RWPE2 (cell line): ENCODE data around the gene EIF4G1.

ENCODE experiments used
- ATAC-seq: fragments of 200-7000 bp; cut with Tn5 transposase; 3 replicates; pipeline ENCODE4 v1.9.1; 2021; ENCODE audit warnings: low read depth
- DNase-seq: peaks from one replicate; pipeline ENCODE4 v3.0.0-alpha.2; 2020; ENCODE audit warnings: low spot score
- H3K27ac ChIP-seq: fragments of 450-650 bp; 2 replicates; pipeline ENCODE4 v1.5.1; 2017; ENCODE audit warnings: mild to moderate bottlenecking; ENCODE audit not compliant: poor library complexity, severe bottlenecking
- H3K27me3 ChIP-seq: fragments of 250-450 bp; sonication (Bioruptor Pico); 2 replicates; pipeline ENCODE4 v1.5.1; 2021; ENCODE audit warnings: mild to moderate bottlenecking, moderate library complexity; ENCODE audit not compliant: insufficient read depth, poor library complexity, severe bottlenecking
- H3K36me3 ChIP-seq: fragments of 250-450 bp; sonication (Bioruptor Pico); 2 replicates; pipeline ENCODE4 v1.5.1; 2020; ENCODE audit warnings: low read depth, mild to moderate bottlenecking, moderate library complexity
- H3K4me1 ChIP-seq: fragments of 250-450 bp; sonication (Bioruptor Pico); 2 replicates; pipeline ENCODE4 v1.5.1; 2021; ENCODE audit warnings: mild to moderate bottlenecking, moderate library complexity; ENCODE audit not compliant: insufficient read depth, poor library complexity, severe bottlenecking
- H3K4me3 ChIP-seq: fragments of 250-450 bp; sonication (Bioruptor Pico); 2 replicates; pipeline ENCODE4 v1.5.1; 2021; ENCODE audit warnings: mild to moderate bottlenecking, moderate library complexity; ENCODE audit not compliant: severe bottlenecking
- H3K9me3 ChIP-seq: fragments of 250-450 bp; sonication (Bioruptor Pico); 2 replicates; pipeline ENCODE4 v1.5.1; 2021; ENCODE audit warnings: mild to moderate bottlenecking, moderate library complexity; ENCODE audit not compliant: severe bottlenecking
- CTCF ChIP-seq: fragments of 450-650 bp; IDR thresholded peaks from one replicate; pipeline ENCODE4 v1.5.1; 2017; ENCODE audit warnings: mild to moderate bottlenecking, moderate library complexity; ENCODE audit not compliant: poor library complexity, severe bottlenecking

The EIF4G1 gene

DNA sequence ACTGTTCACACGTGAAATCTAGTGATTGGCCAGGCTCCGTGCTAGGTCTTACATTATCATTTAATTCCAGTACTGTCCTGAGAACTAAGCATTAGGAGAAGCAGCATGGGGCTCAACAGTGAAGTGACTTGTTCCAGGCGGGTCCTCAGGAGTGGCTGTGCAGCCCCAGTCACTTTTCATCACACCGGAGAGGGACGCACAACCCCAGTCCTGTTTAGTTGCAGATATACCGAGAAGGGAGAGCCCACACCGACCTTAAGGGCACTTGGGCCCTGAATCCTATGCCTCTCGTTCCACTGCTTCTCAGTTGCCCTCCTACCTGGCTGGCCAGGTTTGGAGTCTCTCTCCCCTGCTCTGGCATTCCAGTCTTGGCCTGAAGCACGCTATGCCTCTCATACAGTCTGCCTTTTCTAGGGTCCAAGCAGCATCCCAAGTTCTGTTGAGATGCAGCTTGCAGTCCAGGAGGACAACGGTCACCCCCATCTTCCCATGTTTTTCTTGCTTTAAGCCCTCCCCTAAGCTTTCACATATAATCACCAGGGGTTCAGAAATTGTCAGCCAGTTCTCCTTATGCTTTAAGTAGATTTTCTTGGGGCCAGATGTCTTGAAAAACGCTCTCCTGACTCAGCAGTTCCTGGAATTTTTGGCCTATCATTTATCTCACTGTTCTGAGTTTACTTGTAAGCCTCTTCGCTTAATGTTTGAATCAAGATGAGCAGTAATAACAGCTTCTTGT is 33.1 kb downstream of the EIF4G1 start:
- no peak for TF ChIP-seq CTCF
- Histone ChIP-seq H3K4me3 (no peak overlapping the region), H3K9me3 (no peaks in the 10 kb centered on the region), H3K36me3 (peaks cover 19% of the 10 kb centered on the region), H3K27ac (no peak overlapping the region), H3K4me1 (no peaks in the 10 kb centered on the region), H3K27me3 (no peaks in the 10 kb centered on the region)
- DNase-seq (no peak), ATAC-seq (no peak)

GRCh38 chr3:184348057-184348382 is 33.6 kb downstream of the EIF4G1 start:
- H3K9me3 ChIP-seq: no peaks in the 10 kb centered on the region
- H3K36me3 ChIP-seq: peaks cover 21% of the 10 kb centered on the region
- no peak overlapping the region for H3K27ac ChIP-seq
- DNase-seq: no peak
- no peak for ATAC-seq
- no peak for TF ChIP-seq CTCF
- H3K27me3 ChIP-seq: no peaks in the 10 kb centered on the region
- no peaks in the 10 kb centered on the region for H3K4me1 ChIP-seq
- H3K4me3 ChIP-seq: no peak overlapping the region

DNA sequence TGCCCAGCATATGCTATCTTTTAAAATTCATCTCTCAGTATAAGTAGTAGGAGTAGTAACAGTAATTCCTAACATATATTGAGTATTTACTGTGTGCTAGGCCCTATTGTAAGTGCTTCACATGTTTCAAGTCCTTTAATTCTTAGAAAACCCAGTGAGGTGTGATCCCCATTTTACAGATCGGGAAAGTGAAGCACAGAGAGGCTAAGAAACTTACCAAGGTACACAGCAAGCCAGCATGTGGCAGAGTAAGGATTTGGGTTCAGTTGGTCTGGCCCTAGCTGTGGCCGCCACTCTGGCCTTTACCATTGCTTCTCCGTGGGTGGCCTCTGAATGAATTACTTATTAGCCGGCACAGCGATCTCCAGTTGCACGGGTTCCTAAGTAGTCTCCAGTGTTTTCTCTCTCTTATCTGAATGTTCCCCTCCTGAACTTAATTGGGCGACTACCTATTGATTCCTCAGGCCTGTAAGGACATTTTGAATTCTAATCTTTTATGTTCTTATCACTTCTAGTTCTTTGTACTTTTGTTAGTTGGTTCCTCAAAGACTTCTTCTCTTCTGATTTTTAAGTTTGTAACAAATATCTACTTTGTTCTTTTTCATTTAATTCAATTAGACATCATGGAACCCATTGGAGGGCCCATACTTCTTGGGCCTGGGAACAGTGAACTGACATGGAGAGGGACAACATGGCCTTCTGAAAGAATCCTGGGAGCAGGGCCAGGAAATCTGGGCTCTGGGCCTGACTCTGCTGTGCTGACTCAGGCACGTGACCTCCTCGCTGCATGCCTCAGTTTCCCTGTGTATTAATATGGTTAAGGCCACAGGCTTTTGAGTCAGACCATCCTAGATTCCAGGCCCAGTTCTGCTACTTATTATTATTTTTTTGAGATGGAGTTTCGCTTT is 35.4 kb downstream of the EIF4G1 start:
- TF ChIP-seq CTCF: no peak
- Histone ChIP-seq H3K4me3 (no peak overlapping the region), H3K4me1 (no peaks in the 10 kb centered on the region), H3K27ac (no peak overlapping the region), H3K27me3 (no peaks in the 10 kb centered on the region), H3K9me3 (no peaks in the 10 kb centered on the region), H3K36me3 (peaks cover 22% of the 10 kb centered on the region)
- DNase-seq (no peak), ATAC-seq (no peak)

DNA sequence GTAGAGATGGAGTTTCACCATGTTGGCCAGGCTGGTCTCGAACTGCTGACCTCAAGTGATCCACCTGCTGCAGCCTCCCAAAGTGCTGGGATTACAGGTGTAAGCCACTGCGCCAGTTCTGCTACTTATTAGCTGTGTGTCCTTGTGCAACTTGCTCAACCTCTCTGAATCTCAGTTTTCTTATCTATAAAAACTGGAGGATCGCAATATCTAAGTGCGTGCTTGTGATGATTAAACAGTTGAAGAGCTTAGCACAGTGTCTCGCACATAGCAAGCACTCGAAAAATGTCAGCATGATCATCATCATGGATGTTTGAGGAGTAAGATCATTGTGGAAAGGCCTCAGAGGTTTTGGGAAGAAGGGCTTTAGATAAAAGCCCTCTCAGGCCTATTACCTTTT is 36.2 kb downstream of the EIF4G1 start:
- Histone ChIP-seq H3K4me3 (no peak overlapping the region), H3K27ac (no peak overlapping the region), H3K9me3 (no peaks in the 10 kb centered on the region), H3K4me1 (no peaks in the 10 kb centered on the region), H3K27me3 (no peaks in the 10 kb centered on the region), H3K36me3 (peaks cover 26% of the 10 kb centered on the region)
- DNase-seq: no peak
- TF ChIP-seq CTCF: no peak
- ATAC-seq: no peak
